SK-N-SH treated with all-trans-retinoic acid at 6 μM for 48 hours (cell line): Measurements from ENCODE around the gene DDX10.

Source experiments
- CSDC2 ChIP-seq: fragments of 250-450 bp; sonication (Bioruptor Pico); IDR thresholded peaks from 2 replicates; pipeline ENCODE4 v1.5.0; 2020; ENCODE audit warnings: mild to moderate bottlenecking, moderate library complexity
- ISL1 ChIP-seq: fragments of 250-450 bp; sonication (Bioruptor Pico); IDR thresholded peaks from 2 replicates; pipeline ENCODE4 v2.1.2; 2022; ENCODE audit warnings: mild to moderate bottlenecking, moderate library complexity
- TCF4 ChIP-seq: fragments of 250-450 bp; sonication (Bioruptor Pico); IDR thresholded peaks from 2 replicates; pipeline ENCODE4 v1.8.0; 2021; ENCODE audit warnings: mild to moderate bottlenecking, moderate library complexity, borderline replicate concordance

GRCh38 chr11:108670451-108670850 is 5.6 kb downstream of the DDX10 start:
- no peak for TF ChIP-seq TCF4 (CRISPR knock-in tag)
- TF ChIP-seq ISL1 = no peak
- no peak for TF ChIP-seq CSDC2 (CRISPR knock-in tag)
